ENCODE measurements around the gene UGT2B11.
"Not testable (repeated sequence)": the region's sequence is repeated elsewhere in the genome, so short reads cannot be mapped to it uniquely, and the experiment has no call there.

UGT2B11 gene

GRCh38 chr4:69240787-69241186, 26.2 kb upstream of the UGT2B11 start:
- H3K27ac ChIP-seq (ENCODE audit: low read depth, low read length); H3K4me3 ChIP-seq (ENCODE audit: low read length); H3K27me3 ChIP-seq (ENCODE audit: insufficient read depth, low read length, poor library complexity); H3K4me2 ChIP-seq (ENCODE audit: low read length); H3K4ac ChIP-seq (ENCODE audit: low read depth, low read length); H4K8ac ChIP-seq (ENCODE audit: low read depth, low read length); H2AK5ac ChIP-seq (ENCODE audit: low read length); H3K56ac ChIP-seq (ENCODE audit: low read length); H3K9ac ChIP-seq (ENCODE audit: low read length); H4K5ac ChIP-seq (ENCODE audit: low read length); H3K79me2 ChIP-seq (ENCODE audit: control insufficient read depth, insufficient read depth, low read length); H2BK15ac ChIP-seq (replicated peaks; ENCODE audit: low read depth); H3K79me1 ChIP-seq (ENCODE audit: low read length); H3K18ac ChIP-seq (ENCODE audit: low read length); DNase-seq; H3K4me1 ChIP-seq (ENCODE audit: control insufficient read depth, low read depth, low read length); H3K36me3 ChIP-seq (ENCODE audit: control insufficient read depth, insufficient read depth, low read length); H3K23ac ChIP-seq (ENCODE audit: low read length); H2BK5ac ChIP-seq (ENCODE audit: low read length); H2BK120ac ChIP-seq (ENCODE audit: low read depth, low read length): not testable (repeated sequence)
- no CpG with 5 or more reads among the region's 3 CpGs for WGBS (ENCODE audit: extremely low coverage, insufficient coverage, low lambda C conversion rate)

GRCh38 chr4:69239557-69240168, 25.1 kb upstream of the UGT2B11 start:
- Histone ChIP-seq H3K79me1 (ENCODE audit: low read length) (no peaks in the 10 kb centered on the region), H3K4me1 (ENCODE audit: control insufficient read depth, low read depth, low read length) (no peaks in the 10 kb centered on the region), H3K9ac (ENCODE audit: low read length) (no peak overlapping the region), H4K8ac (ENCODE audit: low read depth, low read length) (no peak overlapping the region), H2BK15ac (replicated peaks; ENCODE audit: low read depth) (no peak overlapping the region), H3K4me3 (ENCODE audit: low read length) (no peak overlapping the region), H3K56ac (ENCODE audit: low read length) (no peak overlapping the region), H2AK5ac (ENCODE audit: low read length) (no peak overlapping the region), H3K4ac (ENCODE audit: low read depth, low read length) (no peak overlapping the region), H4K5ac (ENCODE audit: low read length) (no peak overlapping the region), H3K36me3 (ENCODE audit: control insufficient read depth, insufficient read depth, low read length) (no peaks in the 10 kb centered on the region), H3K79me2 (ENCODE audit: control insufficient read depth, insufficient read depth, low read length) (no peaks in the 10 kb centered on the region), H3K27me3 (ENCODE audit: insufficient read depth, low read length, poor library complexity) (no peaks in the 10 kb centered on the region), H3K18ac (ENCODE audit: low read length) (no peak overlapping the region), H2BK120ac (ENCODE audit: low read depth, low read length) (no peak overlapping the region), H2BK5ac (ENCODE audit: low read length) (no peak overlapping the region), H3K4me2 (ENCODE audit: low read length) (no peak overlapping the region), H3K27ac (ENCODE audit: low read depth, low read length) (no peak overlapping the region), H3K23ac (ENCODE audit: low read length) (no peak overlapping the region)
- WGBS (ENCODE audit: extremely low coverage, insufficient coverage, low lambda C conversion rate) = no CpG with 5 or more reads among the region's 6 CpGs
- DNase-seq = no peak

- no peak overlapping the region for H3K18ac ChIP-seq (ENCODE audit: low read length)
- H3K23ac ChIP-seq (ENCODE audit: low read length) = no peak overlapping the region
- no peak overlapping the region for H3K4me3 ChIP-seq (ENCODE audit: low read length)
- H3K4ac ChIP-seq (ENCODE audit: low read depth, low read length) = no peak overlapping the region
- no peak overlapping the region for H3K27ac ChIP-seq (ENCODE audit: low read depth, low read length)
- no peak overlapping the region for H4K5ac ChIP-seq (ENCODE audit: low read length)
- H4K8ac ChIP-seq (ENCODE audit: low read depth, low read length) = no peak overlapping the region
- no peak overlapping the region for H3K9ac ChIP-seq (ENCODE audit: low read length)
- no peaks in the 10 kb centered on the region for H3K4me1 ChIP-seq (ENCODE audit: control insufficient read depth, low read depth, low read length)
- H3K27me3 ChIP-seq (ENCODE audit: insufficient read depth, low read length, poor library complexity) = no peaks in the 10 kb centered on the region
- no peaks in the 10 kb centered on the region for H3K79me1 ChIP-seq (ENCODE audit: low read length)
- H3K4me2 ChIP-seq (ENCODE audit: low read length) = no peak overlapping the region
- no peaks in the 10 kb centered on the region for H3K79me2 ChIP-seq (ENCODE audit: control insufficient read depth, insufficient read depth, low read length)
- H2AK5ac ChIP-seq (ENCODE audit: low read length) = no peak overlapping the region
- no peak overlapping the region for H2BK15ac ChIP-seq (replicated peaks; ENCODE audit: low read depth)
- no peaks in the 10 kb centered on the region for H3K36me3 ChIP-seq (ENCODE audit: control insufficient read depth, insufficient read depth, low read length)
- H2BK120ac ChIP-seq (ENCODE audit: low read depth, low read length) = no peak overlapping the region
- WGBS (ENCODE audit: extremely low coverage, insufficient coverage, low lambda C conversion rate) = no CpG with 5 or more reads among the region's 2 CpGs
- no peak for DNase-seq
- no peak overlapping the region for H2BK5ac ChIP-seq (ENCODE audit: low read length)
- H3K56ac ChIP-seq (ENCODE audit: low read length) = no peak overlapping the region
These were observed 24.5 kb upstream of the UGT2B11 start for GRCh38 chr4:69239092-69239491.

- Histone ChIP-seq H4K5ac (ENCODE audit: low read length) (no peak overlapping the region), H3K4me3 (ENCODE audit: low read length) (no peak overlapping the region), H3K36me3 (ENCODE audit: control insufficient read depth, insufficient read depth, low read length) (no peaks in the 10 kb centered on the region), H3K79me2 (ENCODE audit: control insufficient read depth, insufficient read depth, low read length) (no peaks in the 10 kb centered on the region), H3K27me3 (ENCODE audit: insufficient read depth, low read length, poor library complexity) (no peaks in the 10 kb centered on the region), H3K27ac (ENCODE audit: low read depth, low read length) (no peak overlapping the region), H3K4me1 (ENCODE audit: control insufficient read depth, low read depth, low read length) (no peaks in the 10 kb centered on the region), H2BK120ac (ENCODE audit: low read depth, low read length) (no peak overlapping the region), H3K23ac (ENCODE audit: low read length) (no peak overlapping the region), H3K9ac (ENCODE audit: low read length) (no peak overlapping the region), H4K8ac (ENCODE audit: low read depth, low read length) (no peak overlapping the region), H3K79me1 (ENCODE audit: low read length) (no peaks in the 10 kb centered on the region), H2AK5ac (ENCODE audit: low read length) (no peak overlapping the region), H2BK5ac (ENCODE audit: low read length) (no peak overlapping the region), H3K4ac (ENCODE audit: low read depth, low read length) (no peak overlapping the region), H3K18ac (ENCODE audit: low read length) (no peak overlapping the region), H2BK15ac (replicated peaks; ENCODE audit: low read depth) (no peak overlapping the region), H3K4me2 (ENCODE audit: low read length) (no peak overlapping the region), H3K56ac (ENCODE audit: low read length) (no peak overlapping the region)
- peak; percentile 21 for DNase-seq
- no CpG with 5 or more reads among the region's 2 CpGs for WGBS (ENCODE audit: extremely low coverage, insufficient coverage, low lambda C conversion rate)
These were observed 10.3 kb upstream of the UGT2B11 start for GRCh38 chr4:69224891-69225290.

GRCh38 chr4:69223277-69223676, 8.7 kb upstream of the UGT2B11 start:
- H3K56ac ChIP-seq (ENCODE audit: low read length); H2BK5ac ChIP-seq (ENCODE audit: low read length); H3K4me2 ChIP-seq (ENCODE audit: low read length); H3K27me3 ChIP-seq (ENCODE audit: insufficient read depth, low read length, poor library complexity); H3K4ac ChIP-seq (ENCODE audit: low read depth, low read length); H3K4me1 ChIP-seq (ENCODE audit: control insufficient read depth, low read depth, low read length); H3K23ac ChIP-seq (ENCODE audit: low read length); H4K8ac ChIP-seq (ENCODE audit: low read depth, low read length); H3K79me1 ChIP-seq (ENCODE audit: low read length); H3K27ac ChIP-seq (ENCODE audit: low read depth, low read length); H3K79me2 ChIP-seq (ENCODE audit: control insufficient read depth, insufficient read depth, low read length); H3K36me3 ChIP-seq (ENCODE audit: control insufficient read depth, insufficient read depth, low read length); H2AK5ac ChIP-seq (ENCODE audit: low read length); H4K5ac ChIP-seq (ENCODE audit: low read length); H3K9ac ChIP-seq (ENCODE audit: low read length); H2BK15ac ChIP-seq (replicated peaks; ENCODE audit: low read depth); H3K18ac ChIP-seq (ENCODE audit: low read length); H3K4me3 ChIP-seq (ENCODE audit: low read length); DNase-seq; H2BK120ac ChIP-seq (ENCODE audit: low read depth, low read length): not testable (repeated sequence)
- WGBS (ENCODE audit: extremely low coverage, insufficient coverage, low lambda C conversion rate) = no CpG with 5 or more reads among the region's 6 CpGs

- not testable (repeated sequence) for H3K36me3 ChIP-seq (ENCODE audit: control insufficient read depth, insufficient read depth, low read length); H3K18ac ChIP-seq (ENCODE audit: low read length); H3K4ac ChIP-seq (ENCODE audit: low read depth, low read length); H3K27ac ChIP-seq (ENCODE audit: low read depth, low read length); H3K4me2 ChIP-seq (ENCODE audit: low read length); H3K23ac ChIP-seq (ENCODE audit: low read length); H3K27me3 ChIP-seq (ENCODE audit: insufficient read depth, low read length, poor library complexity); H2BK15ac ChIP-seq (replicated peaks; ENCODE audit: low read depth); H2BK5ac ChIP-seq (ENCODE audit: low read length); H4K5ac ChIP-seq (ENCODE audit: low read length); H3K79me2 ChIP-seq (ENCODE audit: control insufficient read depth, insufficient read depth, low read length); DNase-seq; H2AK5ac ChIP-seq (ENCODE audit: low read length); H3K4me1 ChIP-seq (ENCODE audit: control insufficient read depth, low read depth, low read length); H2BK120ac ChIP-seq (ENCODE audit: low read depth, low read length); H3K56ac ChIP-seq (ENCODE audit: low read length); H3K9ac ChIP-seq (ENCODE audit: low read length); H4K8ac ChIP-seq (ENCODE audit: low read depth, low read length); H3K79me1 ChIP-seq (ENCODE audit: low read length); H3K4me3 ChIP-seq (ENCODE audit: low read length)
- WGBS (ENCODE audit: extremely low coverage, insufficient coverage, low lambda C conversion rate) = no CpG with 5 or more reads among the region's 2 CpGs
These were observed 3.9 kb upstream of the UGT2B11 start for GRCh38 chr4:69218491-69218890.

Data from mesendoderm (in vitro differentiated cells).